Upper lobe of left lung (tissue), 4 donors: ENCODE results near the gene ZNF30.

Experiments used
- EP300 ChIP-seq, 4 donors: sonication (generic); formaldehyde crosslinking; IDR thresholded peaks; one replicate each; pipeline ENCODE4 v1.5.1; 2017; ENCODE audit warnings: antibody characterized with exemption in 4 of 4, control low read depth in 2 of 4
- POLR2A ChIP-seq, 4 donors: fragments of 450-650 bp; IDR thresholded peaks; one replicate each; pipeline ENCODE4 v1.5.1; 2016 to 2017; ENCODE audit warnings: antibody characterized with exemption in 4 of 4, mild to moderate bottlenecking in 2 of 4
- POLR2AphosphoS5 ChIP-seq, 2 donors: sonication (generic); formaldehyde crosslinking; IDR thresholded peaks; one replicate each; pipeline ENCODE4 v1.5.1; 2017; ENCODE audit warnings: antibody characterized with exemption in 2 of 2
- TF ChIP-seq, protein P1 (sequence below), 6 experiments: fragments of 450-650 bp in 4 of 6; fragments of 200-600 bp in 2 of 6; sonication (generic) in 2 of 6; IDR thresholded peaks; one replicate each; pipeline ENCODE4 v1.5.1; 2016 to 2019; ENCODE audit warnings: antibody characterized with exemption in 6 of 6

GRCh38 chr19:34960940-34961679 is 34.4 kb downstream of the ZNF30 start:
- TF ChIP-seq, protein P1, sequence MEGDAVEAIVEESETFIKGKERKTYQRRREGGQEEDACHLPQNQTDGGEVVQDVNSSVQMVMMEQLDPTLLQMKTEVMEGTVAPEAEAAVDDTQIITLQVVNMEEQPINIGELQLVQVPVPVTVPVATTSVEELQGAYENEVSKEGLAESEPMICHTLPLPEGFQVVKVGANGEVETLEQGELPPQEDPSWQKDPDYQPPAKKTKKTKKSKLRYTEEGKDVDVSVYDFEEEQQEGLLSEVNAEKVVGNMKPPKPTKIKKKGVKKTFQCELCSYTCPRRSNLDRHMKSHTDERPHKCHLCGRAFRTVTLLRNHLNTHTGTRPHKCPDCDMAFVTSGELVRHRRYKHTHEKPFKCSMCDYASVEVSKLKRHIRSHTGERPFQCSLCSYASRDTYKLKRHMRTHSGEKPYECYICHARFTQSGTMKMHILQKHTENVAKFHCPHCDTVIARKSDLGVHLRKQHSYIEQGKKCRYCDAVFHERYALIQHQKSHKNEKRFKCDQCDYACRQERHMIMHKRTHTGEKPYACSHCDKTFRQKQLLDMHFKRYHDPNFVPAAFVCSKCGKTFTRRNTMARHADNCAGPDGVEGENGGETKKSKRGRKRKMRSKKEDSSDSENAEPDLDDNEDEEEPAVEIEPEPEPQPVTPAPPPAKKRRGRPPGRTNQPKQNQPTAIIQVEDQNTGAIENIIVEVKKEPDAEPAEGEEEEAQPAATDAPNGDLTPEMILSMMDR (IDR thresholded peaks at IDR 0.05), result no peak
- no peak for TF ChIP-seq POLR2AphosphoS5 (IDR thresholded peaks at IDR 0.05)
- TF ChIP-seq EP300 (IDR thresholded peaks at IDR 0.05), result no peak
- no peak for TF ChIP-seq POLR2A (IDR thresholded peaks at IDR 0.05)
